Measurements from ENCODE around the gene GULP1.

- TF ChIP-seq ZNF654 (tag by site-specific recombination; IDR thresholded peaks at IDR 0.05; ENCODE audit: low read depth) (no peak), KLF7 (tag by site-specific recombination; IDR thresholded peaks at IDR 0.05; ENCODE audit: borderline replicate concordance) (no peak), ZNF292 (tag by site-specific recombination; IDR thresholded peaks at IDR 0.05; ENCODE audit: borderline replicate concordance, low read depth) (no peak), ZNF768 (tag by site-specific recombination; IDR thresholded peaks at IDR 0.05) (no peak), PATZ1 (tag by site-specific recombination; IDR thresholded peaks at IDR 0.05) (no peak)
Measured at GRCh38 chr2:188245230-188245629, 46.4 kb upstream of the GULP1 start.

All from HEK293 (cell line).